HG03439 (cell line): ENCODE data around the gene ARMC9.
"Not testable (repeated sequence)": the region's sequence is repeated elsewhere in the genome, so short reads cannot be mapped to it uniquely, and the experiment has no call there.

Experiments used
- ATAC-seq: cut with Tn5 transposase; IDR thresholded peaks from one replicate; pipeline ENCODE4 v1.9.1; 2021; ENCODE audit warnings: mild to moderate bottlenecking, moderate library complexity; ENCODE audit not compliant: unreplicated experiment

Gene ARMC9

GRCh38 chr2:231280846-231281245 lies 82.4 kb downstream of the ARMC9 start:
- no peak for ATAC-seq

- ATAC-seq: no peak
These were observed 85.9 kb downstream of the ARMC9 start for GRCh38 chr2:231284296-231284695.

DNA sequence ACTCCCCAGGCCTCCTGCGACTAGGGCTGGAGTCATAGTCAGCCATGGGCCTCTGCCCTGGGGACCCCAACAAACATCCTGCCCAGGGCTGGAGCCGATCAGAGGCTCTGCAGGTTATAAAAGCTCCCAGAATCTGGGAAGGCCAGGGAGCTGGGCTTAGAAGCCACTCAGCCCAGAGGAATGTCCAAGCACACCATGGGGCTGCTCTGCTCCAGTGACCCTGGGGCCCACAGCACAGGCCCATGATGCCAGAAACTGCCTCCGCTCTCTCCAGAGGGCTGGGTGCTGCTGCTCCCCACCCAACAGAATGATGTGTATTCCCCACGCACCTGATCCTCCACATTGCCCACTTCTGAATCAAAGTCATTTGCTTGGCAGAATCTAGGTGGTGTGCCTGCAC lies 88.5 kb downstream of the ARMC9 start:
- ATAC-seq: no peak

- ATAC-seq: no peak
These were observed 89.3 kb downstream of the ARMC9 start for GRCh38 chr2:231287696-231288095.

GRCh38 chr2:231288590-231288989 lies 90.2 kb downstream of the ARMC9 start:
- no peak for ATAC-seq

DNA sequence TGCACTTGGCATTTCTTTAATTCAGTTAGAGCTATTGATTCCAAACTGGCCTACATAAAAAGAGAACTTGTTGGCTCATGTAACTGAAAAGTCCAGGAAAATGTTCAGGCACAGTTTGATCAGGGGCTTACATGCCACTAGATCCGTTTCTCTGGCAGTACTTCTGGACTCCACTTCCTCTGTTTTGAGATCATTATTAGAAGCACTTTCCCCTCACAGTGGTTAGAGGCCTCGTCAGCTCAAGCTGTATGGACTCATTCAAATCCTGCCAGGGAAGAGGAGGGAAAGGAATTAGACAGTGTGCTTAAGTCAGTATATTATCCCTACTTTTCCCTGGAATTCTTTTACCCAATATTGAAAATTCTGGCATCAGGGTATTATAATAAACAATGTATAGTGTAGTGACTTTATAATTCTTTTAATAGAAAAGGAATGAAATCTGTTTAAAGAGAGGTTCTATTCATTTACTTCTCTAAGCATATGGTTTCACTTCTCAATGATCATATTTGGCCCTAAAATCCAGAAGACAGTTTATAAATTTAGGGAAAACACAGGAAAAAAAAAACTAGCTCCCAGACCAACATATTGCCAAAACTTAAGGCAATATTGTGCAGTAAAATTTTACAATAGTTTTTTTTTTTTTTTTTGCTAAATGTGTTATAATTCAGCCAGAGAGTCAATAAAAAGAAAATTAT lies 92.0 kb downstream of the ARMC9 start:
- no peak for ATAC-seq

GRCh38 chr2:231292472-231293134 lies 94.2 kb downstream of the ARMC9 start:
- ATAC-seq: no peak

DNA sequence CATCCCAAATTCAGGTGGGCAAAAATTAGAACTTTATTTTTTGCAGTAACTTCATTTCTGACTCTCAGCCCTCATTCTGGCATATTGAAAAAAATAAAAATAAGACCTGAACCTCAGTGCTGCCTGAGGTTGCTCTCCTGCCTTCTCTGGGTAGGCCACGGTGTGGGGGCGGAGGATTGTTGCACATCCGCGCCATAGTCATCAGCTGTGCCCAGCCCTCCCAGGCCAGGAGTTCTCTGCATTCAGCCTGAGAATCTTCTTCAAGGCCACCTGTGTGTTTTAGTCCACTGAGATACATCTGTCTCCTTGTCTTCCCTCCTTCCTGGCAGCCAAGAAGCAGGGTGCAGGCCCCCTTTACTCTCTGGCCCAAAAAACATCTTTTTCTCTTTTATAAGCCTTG lies 94.7 kb downstream of the ARMC9 start:
- ATAC-seq: no peak

- no peak for ATAC-seq
These were observed 95.7 kb downstream of the ARMC9 start for GRCh38 chr2:231294116-231294515.

- no peak for ATAC-seq
These were observed 96.3 kb downstream of the ARMC9 start for GRCh38 chr2:231294571-231295362.

DNA sequence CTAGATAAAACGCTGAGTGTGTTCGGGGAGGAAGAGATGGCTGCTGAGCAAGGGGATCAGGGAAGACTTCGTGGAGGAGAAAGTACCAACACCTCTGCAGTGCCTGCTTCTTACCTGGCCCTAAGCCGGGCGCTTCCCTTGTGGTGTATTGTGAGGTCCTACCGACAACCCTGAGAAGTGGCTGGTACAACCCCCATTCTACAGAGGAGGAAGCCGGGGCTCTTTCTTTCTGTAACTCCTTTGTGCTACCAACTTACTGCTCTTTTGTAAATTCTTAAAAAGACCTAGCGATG lies 96.9 kb downstream of the ARMC9 start:
- ATAC-seq: no peak

DNA sequence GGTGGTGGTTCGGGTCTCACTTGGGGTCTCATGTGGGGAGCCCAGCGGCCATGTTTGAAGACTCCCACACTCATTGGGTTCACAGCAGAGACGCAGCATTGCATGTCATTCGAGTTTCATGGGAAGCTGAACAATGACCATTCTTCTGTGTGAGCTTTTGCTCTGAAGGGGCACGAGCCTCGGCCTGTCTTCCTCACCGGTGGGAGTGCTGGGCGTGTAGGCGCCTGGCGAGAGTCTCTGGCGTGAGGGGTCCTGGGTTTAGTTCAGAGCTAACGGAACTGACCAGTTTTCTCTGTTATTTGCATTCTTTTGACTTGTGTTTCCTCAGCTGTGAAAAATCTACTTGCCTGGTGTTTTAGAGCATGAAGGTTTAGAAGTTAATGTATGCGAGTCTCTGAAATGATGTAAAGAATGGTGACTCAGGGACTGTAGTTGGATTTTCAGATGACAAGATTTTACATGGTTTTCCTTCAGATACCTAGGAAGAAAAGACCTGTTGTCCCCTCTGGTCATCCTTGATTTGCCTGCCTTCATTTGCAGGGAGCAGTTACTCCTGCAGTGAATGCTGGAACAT lies 98.1 kb downstream of the ARMC9 start:
- ATAC-seq: no peak

DNA sequence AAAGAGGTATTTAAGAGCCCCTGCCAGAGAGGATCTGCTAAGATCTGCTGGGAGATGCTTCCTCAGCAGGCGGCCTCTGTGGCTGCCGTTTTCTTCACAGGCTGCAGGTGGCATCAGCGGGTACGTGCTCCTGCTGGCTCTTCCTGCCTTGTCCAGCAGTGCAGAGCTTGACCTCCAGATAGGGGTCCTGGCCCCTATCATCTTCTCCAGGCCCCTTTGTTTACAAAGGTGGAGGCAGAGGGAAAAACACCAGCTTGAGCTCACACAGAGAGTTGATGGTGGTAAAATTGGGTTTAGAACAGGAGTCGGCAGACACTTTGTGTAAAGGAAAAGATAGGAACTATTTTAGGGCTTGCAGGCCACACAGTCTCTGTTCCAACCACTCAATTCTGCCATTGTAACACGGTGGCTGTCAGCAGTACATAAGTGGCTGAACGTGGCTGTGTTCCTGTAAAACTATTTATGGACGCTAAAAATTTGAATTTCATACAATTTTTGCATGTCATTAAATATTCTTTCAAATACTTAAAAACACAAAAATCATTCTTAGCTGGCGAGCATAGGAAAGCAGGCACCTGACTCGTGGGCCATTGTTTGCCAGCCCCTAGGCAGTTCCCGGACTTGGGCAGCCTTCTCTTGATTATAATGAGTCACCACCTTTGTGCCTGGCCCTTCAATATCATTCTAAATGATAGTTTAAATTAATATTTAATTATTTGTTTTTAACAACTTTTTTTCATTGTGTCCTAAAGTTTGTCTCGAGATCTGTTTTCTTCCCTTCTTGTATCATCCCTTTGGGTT lies 98.9 kb downstream of the ARMC9 start:
- ATAC-seq: peak; percentile 65

GRCh38 chr2:231298091-231298490 lies 99.7 kb downstream of the ARMC9 start:
- no peak for ATAC-seq

DNA sequence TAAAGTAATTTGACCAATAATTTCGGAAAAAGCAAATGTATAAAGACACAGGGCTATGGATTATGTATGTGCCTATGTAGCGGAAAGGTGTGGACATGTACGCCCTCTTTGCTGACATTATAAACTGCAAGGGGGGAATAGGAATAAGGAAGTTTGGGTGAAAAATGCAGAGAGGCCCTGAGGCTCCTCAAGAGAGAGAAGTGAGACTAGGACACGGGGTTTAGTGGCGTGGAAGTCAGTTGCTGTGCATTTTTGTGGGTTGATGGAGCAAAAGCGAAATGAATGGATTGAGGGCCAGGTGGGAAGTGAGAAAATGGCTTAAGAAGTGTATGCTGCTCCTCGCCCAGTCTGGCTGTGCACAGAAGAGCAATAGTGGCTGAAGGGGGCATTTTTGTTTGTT lies 100.8 kb downstream of the ARMC9 start:
- ATAC-seq: no peak

GRCh38 chr2:231300020-231300721 lies 101.7 kb downstream of the ARMC9 start:
- ATAC-seq: no peak

GRCh38 chr2:231300722-231301076 lies 102.3 kb downstream of the ARMC9 start:
- no peak for ATAC-seq

DNA sequence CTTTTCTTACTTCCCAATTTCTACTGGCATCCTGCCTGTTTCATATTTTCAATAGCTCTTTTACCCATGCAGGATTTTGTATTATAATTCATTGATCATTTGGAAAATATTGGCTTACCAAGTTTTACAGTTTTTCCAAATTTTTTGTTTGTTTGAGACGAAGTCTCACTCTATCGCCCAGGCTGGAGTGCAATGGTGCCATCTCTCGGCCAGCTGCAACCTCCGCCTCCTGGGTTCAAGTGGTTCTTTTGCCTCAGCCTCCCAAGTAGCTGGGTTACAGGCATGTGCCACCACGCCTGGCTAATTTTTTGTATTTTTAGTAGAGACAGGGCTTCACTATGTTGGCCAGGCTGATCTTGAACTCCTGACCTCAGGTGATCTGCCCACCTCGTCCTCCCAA lies 105.8 kb downstream of the ARMC9 start:
- not testable (repeated sequence) for ATAC-seq

- no peak for ATAC-seq
These were observed 106.8 kb downstream of the ARMC9 start for GRCh38 chr2:231305221-231305620.

DNA sequence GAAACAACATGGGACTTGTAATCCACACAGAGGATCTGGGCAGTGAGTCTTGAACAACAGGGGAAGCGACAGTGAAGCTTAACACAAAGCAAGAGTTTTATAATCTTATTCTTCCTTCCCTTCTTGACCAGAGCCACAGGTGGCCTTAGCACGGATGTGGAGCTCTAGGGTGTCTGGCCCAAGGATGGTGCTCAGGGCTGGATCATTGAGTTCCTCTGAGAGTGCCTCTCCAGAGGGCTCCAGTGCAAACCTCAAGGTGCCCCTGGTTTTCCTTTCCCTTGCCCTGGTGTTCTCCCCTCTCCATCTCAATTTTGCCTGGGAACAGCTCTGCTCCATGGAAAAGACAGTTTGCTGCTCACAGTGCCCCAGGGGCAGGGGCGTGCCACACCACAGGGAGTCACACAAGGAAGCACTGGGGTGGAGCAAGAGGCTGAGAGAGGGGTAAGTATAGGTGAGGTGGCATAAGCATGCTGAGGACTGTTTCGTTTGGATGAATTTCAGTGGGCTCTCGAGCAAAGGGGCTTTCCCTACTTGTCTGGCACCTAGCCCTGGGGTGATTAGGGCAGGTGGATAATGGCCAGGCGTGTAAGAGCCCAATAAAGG lies 108.5 kb downstream of the ARMC9 start:
- ATAC-seq: no peak
